VCaP (cell line): ENCODE data around the gene SORL1.

Experiments
- H3K27ac ChIP-seq: fragments of 450-650 bp; 2 replicates; pipeline ENCODE4 v1.5.1; 2017
- CTCF ChIP-seq: fragments of 450-650 bp; conservative IDR thresholded peaks from 2 replicates; pipeline ENCODE4 v1.5.1; 2017; ENCODE audit warnings: mild to moderate bottlenecking, moderate library complexity

The SORL1 gene

DNA sequence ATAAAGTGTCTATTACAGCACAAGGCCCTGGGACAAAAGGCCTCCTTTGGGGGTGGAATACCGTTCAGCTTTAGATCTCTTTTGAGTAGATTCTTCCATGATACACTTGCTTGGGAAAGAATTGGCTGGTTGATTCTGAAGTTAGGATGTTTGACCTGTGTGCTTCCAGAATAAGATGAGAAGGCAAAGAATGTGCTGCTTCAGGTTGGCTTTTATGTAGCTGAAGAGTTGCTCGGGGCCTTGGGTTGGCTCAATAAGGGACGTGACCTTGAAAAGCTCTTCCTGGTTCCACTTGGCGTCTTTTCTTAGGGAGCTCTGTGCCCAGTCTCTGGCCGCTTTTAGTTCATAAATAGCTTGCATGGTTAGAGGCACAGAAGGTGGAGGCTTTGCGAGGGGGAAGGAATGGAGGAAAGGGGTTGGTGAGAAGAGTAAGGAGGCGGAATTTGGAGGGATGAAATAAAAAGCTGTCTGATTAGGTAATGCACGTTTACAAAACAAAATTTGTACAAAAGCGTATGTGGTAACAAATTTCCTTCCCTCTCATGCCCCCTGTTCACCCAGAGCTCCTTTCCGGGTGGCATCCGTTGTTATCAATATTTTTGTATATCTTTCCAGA, 4.8 kb downstream of the SORL1 start:
- no peak for TF ChIP-seq CTCF
- H3K27ac ChIP-seq: no peak overlapping the region

GRCh38 chr11:121458551-121458950, 6.4 kb downstream of the SORL1 start:
- no peak for TF ChIP-seq CTCF
- H3K27ac ChIP-seq: peak overlapping the region; percentile 73; the same call in 1 of the 2 replicates

GRCh38 chr11:121459413-121460017, 7.4 kb downstream of the SORL1 start:
- H3K27ac ChIP-seq: peak overlapping the region; percentile 73
- no peak for TF ChIP-seq CTCF

- peak overlapping the region; percentile 73; the same call in 1 of the 2 replicates for H3K27ac ChIP-seq
- TF ChIP-seq CTCF: no peak
These were observed 8.9 kb downstream of the SORL1 start for GRCh38 chr11:121460941-121461514.

GRCh38 chr11:121461843-121462242, 9.7 kb downstream of the SORL1 start:
- no peak for TF ChIP-seq CTCF
- no peak overlapping the region for H3K27ac ChIP-seq

GRCh38 chr11:121463689-121464335, 11.7 kb downstream of the SORL1 start:
- H3K27ac ChIP-seq: peak overlapping the region; percentile 18; the same call in 1 of the 2 replicates
- TF ChIP-seq CTCF: no peak

- H3K27ac ChIP-seq: no peak overlapping the region
- no peak for TF ChIP-seq CTCF
These were observed 12.3 kb downstream of the SORL1 start for GRCh38 chr11:121464352-121464946.
